CD4-positive, alpha-beta T cell treated with Interleukin-6 for 4 hours (primary cell): Measurements from ENCODE around the gene AEBP2.
"Not testable (repeated sequence)": the region's sequence is repeated elsewhere in the genome, so short reads cannot be mapped to it uniquely, and the experiment has no call there.

Experiments used
- DNase-seq: peaks from one replicate; pipeline ENCODE4 v3.0.0-alpha.2; 2020; ENCODE audit warnings: mixed read lengths

AEBP2 gene

DNA sequence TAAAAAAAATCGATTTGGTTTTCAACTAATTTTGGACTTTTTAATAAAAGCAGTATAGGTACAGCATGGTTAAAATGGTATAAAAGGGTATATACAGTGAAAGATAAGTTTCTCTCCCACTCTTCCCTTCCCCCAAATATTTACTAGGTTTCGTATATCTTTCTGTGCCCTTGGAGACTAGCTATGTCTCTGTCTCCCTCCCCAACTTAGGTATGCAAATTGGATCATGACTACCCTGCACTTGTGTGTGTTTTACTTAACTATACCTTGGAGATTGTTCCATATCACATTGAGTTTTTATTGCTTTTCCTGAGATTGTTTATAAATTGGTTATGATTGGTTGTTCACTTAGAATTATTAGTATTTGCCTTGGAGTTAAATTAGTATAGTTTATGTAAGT, 19.4 kb downstream of the AEBP2 start:
- DNase-seq = no peak

DNA sequence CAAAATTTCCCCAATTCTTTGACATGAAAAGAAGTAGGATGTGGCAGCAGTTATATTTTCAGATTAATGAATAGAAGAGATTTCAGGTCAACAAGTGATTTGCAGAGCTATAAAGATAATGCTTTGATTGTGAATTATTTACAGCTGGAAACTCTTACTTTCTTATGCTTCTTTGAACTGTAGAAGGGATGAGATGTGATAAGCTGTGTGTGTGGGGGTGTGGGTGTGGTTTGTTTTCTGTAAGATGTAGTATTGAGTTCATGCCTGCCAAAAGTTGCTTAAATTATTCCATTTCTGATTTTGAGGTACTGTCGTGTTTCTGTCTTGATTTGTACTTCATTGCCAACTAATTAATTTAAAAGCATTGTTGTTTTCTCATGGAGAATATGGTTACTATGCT, 22.7 kb downstream of the AEBP2 start:
- no peak for DNase-seq

GRCh38 chr12:19462406-19462805, 23.1 kb downstream of the AEBP2 start:
- no peak for DNase-seq

DNA sequence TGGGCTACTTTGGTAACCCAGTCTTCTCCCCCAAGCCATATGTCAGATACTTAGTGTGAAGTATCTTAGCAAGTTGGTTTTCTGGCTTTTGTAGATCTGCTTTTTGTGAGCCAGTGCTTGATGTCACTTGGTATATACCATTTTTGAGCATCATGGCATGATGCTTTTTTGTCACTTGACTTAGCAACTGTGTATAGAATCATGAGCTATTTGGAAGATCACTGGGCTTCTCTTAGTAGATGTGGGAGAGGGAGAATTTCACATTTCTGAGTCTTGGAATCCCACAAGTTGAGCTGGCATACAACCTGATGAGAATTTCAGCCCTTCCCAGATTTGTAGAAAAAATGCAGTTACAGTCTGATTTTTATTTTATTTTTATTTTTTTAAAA, 24.9 kb downstream of the AEBP2 start:
- DNase-seq = no peak

GRCh38 chr12:19465711-19466110, 26.4 kb downstream of the AEBP2 start:
- no peak for DNase-seq

GRCh38 chr12:19474147-19474546, 34.9 kb downstream of the AEBP2 start:
- DNase-seq = no peak

- not testable (repeated sequence) for DNase-seq
These were observed 36.7 kb downstream of the AEBP2 start for GRCh38 chr12:19475884-19476505.

- no peak for DNase-seq
These were observed 37.8 kb downstream of the AEBP2 start for GRCh38 chr12:19477071-19477470.

DNA sequence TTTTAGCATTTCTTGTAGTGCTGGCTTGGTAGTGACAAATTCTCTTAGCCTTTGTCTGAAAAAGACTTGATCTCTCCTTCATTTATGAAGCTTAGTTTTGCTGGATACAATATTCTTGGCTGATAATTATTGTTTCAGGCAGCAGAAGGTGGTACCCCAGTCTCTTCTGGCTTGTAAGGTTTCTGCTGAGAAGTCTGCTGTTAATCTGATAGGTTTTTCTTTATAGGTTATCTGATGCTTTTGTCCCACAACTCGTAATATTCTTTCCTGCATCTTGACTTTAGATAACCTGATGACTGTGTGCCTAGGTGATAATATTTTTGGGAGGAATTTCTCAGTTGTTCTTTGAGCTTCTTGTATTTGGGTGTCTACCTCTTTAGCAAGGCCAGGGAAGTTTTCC, 41.2 kb downstream of the AEBP2 start:
- DNase-seq = no peak

DNA sequence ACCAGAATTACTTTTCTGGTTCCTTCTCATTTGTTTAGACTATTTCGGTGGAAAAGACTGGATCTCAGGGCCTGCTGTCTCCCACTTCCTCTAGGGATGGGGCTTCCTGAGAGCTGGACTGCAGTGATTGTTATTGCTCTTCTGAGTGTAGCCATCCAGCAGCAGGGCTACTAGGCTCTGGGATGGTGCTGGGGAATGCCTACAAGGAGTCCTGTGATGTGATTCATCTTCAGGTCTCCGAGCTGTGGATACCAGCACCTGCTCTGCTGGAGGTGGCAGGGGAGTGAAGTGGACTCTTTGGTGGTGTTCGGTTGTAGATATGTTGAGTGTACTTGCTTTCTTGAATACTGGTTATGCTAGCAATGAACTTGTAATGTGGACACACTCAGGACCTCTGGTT, 42.7 kb downstream of the AEBP2 start:
- DNase-seq = no peak

- peak; percentile 50 for DNase-seq
These were observed 43.3 kb downstream of the AEBP2 start for GRCh38 chr12:19482551-19483109.

GRCh38 chr12:19483727-19484126, 44.4 kb downstream of the AEBP2 start:
- no peak for DNase-seq

DNA sequence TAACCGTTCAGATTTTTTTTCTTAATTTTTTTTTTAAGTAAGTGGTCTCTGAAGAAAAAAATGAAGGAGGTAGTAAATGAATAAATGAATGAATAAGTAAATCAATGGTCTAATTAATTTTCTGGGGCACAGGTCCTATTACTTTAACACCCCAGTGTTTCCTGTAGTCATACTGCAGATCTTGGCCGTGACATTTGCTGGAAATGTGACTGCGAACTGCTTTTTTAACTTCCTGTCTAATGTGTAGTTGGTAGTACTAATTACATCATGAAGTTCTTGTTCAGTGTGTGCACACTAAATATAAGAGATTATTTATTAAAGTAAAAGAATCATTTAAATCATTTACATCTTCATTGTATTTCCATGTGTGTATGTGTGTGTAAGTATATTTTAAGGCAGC, 45.4 kb downstream of the AEBP2 start:
- no peak for DNase-seq

GRCh38 chr12:19485240-19485639, 45.9 kb downstream of the AEBP2 start:
- no peak for DNase-seq

- no peak for DNase-seq
These were observed 49.9 kb downstream of the AEBP2 start for GRCh38 chr12:19489168-19489567.

DNA sequence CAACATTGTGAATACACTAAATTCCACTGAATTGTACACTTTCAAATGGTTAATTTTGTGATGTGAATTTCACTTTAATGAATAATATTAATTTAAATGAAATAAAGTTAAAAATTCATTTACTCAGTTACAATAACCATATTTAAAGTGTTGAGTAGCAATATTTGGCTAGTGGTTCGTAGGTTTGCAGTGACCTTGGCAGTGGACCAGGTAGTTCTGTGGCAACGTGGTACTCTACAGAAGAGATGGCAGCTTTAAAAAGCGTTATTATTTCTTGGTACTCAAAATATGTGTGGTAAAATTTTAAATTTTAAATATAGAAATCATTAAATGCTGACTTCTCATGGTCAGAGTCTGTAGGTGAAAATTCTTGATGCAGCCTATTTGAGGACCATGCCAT, 51.6 kb downstream of the AEBP2 start:
- DNase-seq = no peak

- no peak for DNase-seq
These were observed 52.6 kb downstream of the AEBP2 start for GRCh38 chr12:19491863-19492262.

DNA sequence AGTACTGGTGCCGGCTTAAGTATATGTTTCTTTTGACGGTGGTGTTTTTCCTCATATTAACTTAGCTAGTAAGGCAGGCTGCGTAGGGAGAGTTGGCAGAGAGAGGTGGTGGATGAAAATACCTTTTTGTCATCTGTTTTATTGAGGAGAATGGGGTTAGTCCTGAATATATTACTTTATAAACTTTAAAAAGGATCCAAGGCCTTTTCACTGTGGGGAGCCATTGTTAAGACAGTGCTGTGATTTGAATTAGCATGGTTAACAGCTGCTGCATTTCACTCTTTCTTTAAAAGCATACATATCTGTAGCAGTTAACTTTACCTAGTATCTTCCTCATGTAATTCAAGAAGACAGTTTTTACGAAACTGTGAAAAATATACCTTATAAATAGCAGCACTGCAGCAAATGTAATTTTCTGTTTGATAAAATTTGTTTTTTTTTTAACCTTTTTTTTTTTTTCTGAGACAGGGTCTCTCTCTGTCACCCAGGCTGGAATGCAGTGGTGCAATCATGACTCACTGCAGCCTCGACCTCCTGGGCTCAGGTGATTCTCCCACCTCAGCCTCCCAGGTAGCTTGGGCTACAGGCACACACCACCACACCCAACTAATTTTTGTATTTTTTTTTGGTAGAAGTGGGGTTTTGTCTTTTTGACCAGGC, 57.1 kb downstream of the AEBP2 start:
- no peak for DNase-seq

GRCh38 chr12:19498099-19498498, 58.8 kb downstream of the AEBP2 start:
- no peak for DNase-seq

GRCh38 chr12:19499030-19499429, 59.7 kb downstream of the AEBP2 start:
- no peak for DNase-seq

- DNase-seq = no peak
These were observed 67.2 kb downstream of the AEBP2 start for GRCh38 chr12:19506497-19506896.

GRCh38 chr12:19507823-19508222, 68.5 kb downstream of the AEBP2 start:
- no peak for DNase-seq

GRCh38 chr12:19510461-19510860, 71.2 kb downstream of the AEBP2 start:
- DNase-seq = no peak

- no peak for DNase-seq
These were observed 75.9 kb downstream of the AEBP2 start for GRCh38 chr12:19515179-19515578.

DNA sequence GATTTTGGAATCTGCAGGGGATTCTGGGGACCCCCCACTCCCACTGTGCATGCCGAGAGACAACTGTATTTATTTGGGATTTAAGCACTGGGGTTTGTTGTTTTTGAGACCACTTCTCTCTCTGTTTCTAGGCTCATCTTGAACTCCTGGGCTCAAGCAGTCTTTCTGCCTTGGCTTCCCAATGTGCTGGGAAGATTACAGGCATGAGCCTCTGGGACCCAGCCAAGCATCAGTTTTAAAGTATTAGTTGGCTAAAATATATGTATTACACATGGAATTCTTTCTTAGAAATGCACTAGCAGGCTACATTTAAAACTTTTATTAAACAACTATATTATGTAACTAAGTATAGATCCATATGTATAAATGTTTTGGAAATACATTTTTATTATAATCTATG, 78.3 kb downstream of the AEBP2 start:
- DNase-seq = no peak
